Vagina (tissue), 2 donors: Measurements from ENCODE around the gene CHPF. TPM values are rescaled to one million over a fixed set of nuclear protein-coding genes. Genes with fewer than 3 reads are reported as not detected.

ENCODE experiments used
- DNase-seq, 2 donors: peaks; one replicate each; pipeline ENCODE4 v3.0.0-alpha.2; 2017; ENCODE audit errors: extremely low spot score in 2 of 2
- H3K27ac ChIP-seq: fragments of 200-600 bp; sonication (generic); one replicate; pipeline ENCODE4 v1.5.1; 2019
- H3K27me3 ChIP-seq: fragments of 200-600 bp; sonication (generic); one replicate; pipeline ENCODE4 v1.5.1; 2019
- H3K36me3 ChIP-seq, 2 donors: fragments of 200-600 bp; sonication (generic); one replicate each; pipeline ENCODE4 v1.5.1; 2017 to 2019
- H3K4me1 ChIP-seq: fragments of 200-600 bp; sonication (generic); one replicate; pipeline ENCODE4 v1.5.1; 2019
- H3K4me3 ChIP-seq, 2 donors: fragments of 200-600 bp; sonication (generic); 1 replicate in 1 of 2; 2 replicates in 1 of 2; pipeline ENCODE4 v1.5.1; 2016 to 2019
- H3K9me3 ChIP-seq: fragments of 200-600 bp; sonication (generic); one replicate; pipeline ENCODE4 v1.5.1; 2019
- CTCF ChIP-seq, 3 experiments: fragments of 450-650 bp in 2 of 3; fragments of 200-600 bp in 1 of 3; sonication (generic) in 1 of 3; IDR thresholded peaks; one replicate each; pipeline ENCODE4 v1.5.1; 2017 to 2019; ENCODE audit warnings: antibody characterized with exemption in 3 of 3, mild to moderate bottlenecking in 2 of 3, moderate library complexity in 2 of 3
- POLR2A ChIP-seq, 2 donors: fragments of 450-650 bp; IDR thresholded peaks; one replicate each; pipeline ENCODE4 v1.6.1; 2017; ENCODE audit warnings: antibody characterized with exemption in 2 of 2, mild to moderate bottlenecking in 2 of 2, moderate library complexity in 2 of 2
- POLR2AphosphoS5 ChIP-seq, 2 donors: sonication (generic); formaldehyde crosslinking; IDR thresholded peaks; one replicate each; pipeline ENCODE4 v1.9.0; 2017; ENCODE audit warnings: antibody characterized with exemption in 2 of 2, mild to moderate bottlenecking in 2 of 2, low read depth in 1 of 2; ENCODE audit not compliant: insufficient read depth in 1 of 2
- intact Hi-C: fragments of 100-400 bp; cut with DNase I; formaldehyde crosslinking; loops from one replicate; pipeline ENCODE4 v1.15.1; 2023
- total RNA-seq: library from RNA; depleted of rRNA; stranded (reverse); fragments of >200 nt; gene quantifications from one replicate; pipeline ENCODE4 v1.2.3, GENCODE V29; 2016

CHPF gene
- total RNA-seq, 1 donor from 2014 or later, result 41.5 TPM

- H3K36me3 ChIP-seq, result no peaks in the 10 kb centered on the region
- no peak for DNase-seq
- intact Hi-C loops, result loop anchor here (2.0 to 5.0 kb wide), 2 partner anchors 53 to 121 kb away; no protein-coding TSS in a partner anchor
- TF ChIP-seq CTCF (IDR thresholded peaks at IDR 0.05) (no peak), POLR2A (IDR thresholded peaks at IDR 0.05) (no peak), POLR2AphosphoS5 (IDR thresholded peaks at IDR 0.05; ENCODE audit: insufficient read depth in 1 of 2, low read depth in 1 of 2) (no peak)
- no peak overlapping the region for H3K27ac ChIP-seq
- H3K27me3 ChIP-seq, result no peaks in the 10 kb centered on the region
- H3K4me3 ChIP-seq, result no peak overlapping the region
- H3K4me1 ChIP-seq, result peaks cover 27% of the 10 kb centered on the region
- no peaks in the 10 kb centered on the region for H3K9me3 ChIP-seq
Observed at GRCh38 chr2:219525533-219526232, 17.9 kb downstream of the CHPF start.

- Histone ChIP-seq H3K4me3 (no peak overlapping the region), H3K36me3 (no peaks in the 10 kb centered on the region), H3K4me1 (peaks cover 30% of the 10 kb centered on the region), H3K27me3 (no peaks in the 10 kb centered on the region), H3K9me3 (no peaks in the 10 kb centered on the region), H3K27ac (no peak overlapping the region)
- DNase-seq, result no peak
- intact Hi-C loops, result loop anchor here (5.0 kb wide), 1 partner anchor 53 kb away; no protein-coding TSS in a partner anchor
- TF ChIP-seq CTCF (IDR thresholded peaks at IDR 0.05) (no peak), POLR2A (IDR thresholded peaks at IDR 0.05) (no peak), POLR2AphosphoS5 (IDR thresholded peaks at IDR 0.05; ENCODE audit: insufficient read depth in 1 of 2, low read depth in 1 of 2) (no peak)
Observed at GRCh38 chr2:219524817-219525216, 18.8 kb downstream of the CHPF start.

- no peaks in the 10 kb centered on the region for H3K27me3 ChIP-seq
Observed at GRCh38 chr2:219523031-219523671, 20.5 kb downstream of the CHPF start.

GRCh38 chr2:219522111-219523030, 21.2 kb downstream of the CHPF start:
- Histone ChIP-seq H3K4me1 (peaks cover 35% of the 10 kb centered on the region), H3K9me3 (no peaks in the 10 kb centered on the region), H3K36me3 (no peaks in the 10 kb centered on the region), H3K27ac (peak overlapping the region; percentile 84), H3K27me3 (no peaks in the 10 kb centered on the region), H3K4me3 (peak overlapping the region; percentile 37 to 60)
- intact Hi-C loops, result no loop called here
- TF ChIP-seq POLR2AphosphoS5 (IDR thresholded peaks at IDR 0.05; ENCODE audit: insufficient read depth in 1 of 2, low read depth in 1 of 2) (no peak), POLR2A (IDR thresholded peaks at IDR 0.05) (no peak), CTCF (IDR thresholded peaks at IDR 0.05) (no peak)
- no peak for DNase-seq

More at GRCh38 chr2:219523031-219523671, 20.5 kb downstream of the CHPF start:
- H3K27ac ChIP-seq, result peak overlapping the region; percentile 84
- no peak for DNase-seq
- intact Hi-C loops, result no loop called here
- H3K4me1 ChIP-seq, result peaks cover 30% of the 10 kb centered on the region
- H3K36me3 ChIP-seq, result no peaks in the 10 kb centered on the region
- peak overlapping the region; percentile 37 to 60 for H3K4me3 ChIP-seq
- TF ChIP-seq POLR2AphosphoS5 (IDR thresholded peaks at IDR 0.05; ENCODE audit: insufficient read depth in 1 of 2, low read depth in 1 of 2), result no peak
- TF ChIP-seq POLR2A (IDR thresholded peaks at IDR 0.05), result no peak
- TF ChIP-seq CTCF (IDR thresholded peaks at IDR 0.05), result no peak
- no peaks in the 10 kb centered on the region for H3K9me3 ChIP-seq
